Kidney epithelial cell (primary cell): ENCODE results near the gene GATA5. TPM values are rescaled to one million over a fixed set of nuclear protein-coding genes. Genes with fewer than 3 reads are reported as not detected.
"Not testable (repeated sequence)": the region's sequence is repeated elsewhere in the genome, so short reads cannot be mapped to it uniquely, and the experiment has no call there.

Experiments used
- DNase-seq: peaks from one replicate; pipeline ENCODE4 v3.0.0-alpha.2; 2010; ENCODE audit warnings: low read depth
- H3K27me3 ChIP-seq: 2 replicates; pipeline ENCODE4 v1.6.0; 2011; ENCODE audit warnings: low read length; ENCODE audit not compliant: control insufficient read depth, insufficient read depth
- H3K36me3 ChIP-seq: 2 replicates; pipeline ENCODE4 v1.5.1; 2011; ENCODE audit warnings: low read length; ENCODE audit not compliant: control insufficient read depth, insufficient read depth
- H3K4me3 ChIP-seq: 2 replicates; pipeline ENCODE4 v1.5.1; 2011; ENCODE audit warnings: low read depth, mild to moderate bottlenecking, control low read depth, low read length
- total RNA-seq: library from RNA; depleted of rRNA; stranded (reverse); fragments of >200 nt; gene quantifications from 2 replicates; pipeline ENCODE4 v1.2.3, GENCODE V29; 2015
- TF ChIP-seq, protein P1 (sequence below): IDR thresholded peaks from 2 replicates; pipeline ENCODE4 v1.5.1; 2011; ENCODE audit warnings: mild to moderate bottlenecking, moderate library complexity, low read length, control low read depth, inconsistent platforms; ENCODE audit not compliant: insufficient read depth, poor library complexity, severe bottlenecking

Gene GATA5
- total RNA-seq, 1 donor from 2014 or later: not detected

- DNase-seq: no peak
Observed at GRCh38 chr20:62493886-62494285, 18.1 kb upstream of the GATA5 start.

GRCh38 chr20:62493253-62493885, 17.6 kb upstream of the GATA5 start:
- no peak for DNase-seq
- no peak overlapping the region for H3K4me3 ChIP-seq
- TF ChIP-seq, protein P1, sequence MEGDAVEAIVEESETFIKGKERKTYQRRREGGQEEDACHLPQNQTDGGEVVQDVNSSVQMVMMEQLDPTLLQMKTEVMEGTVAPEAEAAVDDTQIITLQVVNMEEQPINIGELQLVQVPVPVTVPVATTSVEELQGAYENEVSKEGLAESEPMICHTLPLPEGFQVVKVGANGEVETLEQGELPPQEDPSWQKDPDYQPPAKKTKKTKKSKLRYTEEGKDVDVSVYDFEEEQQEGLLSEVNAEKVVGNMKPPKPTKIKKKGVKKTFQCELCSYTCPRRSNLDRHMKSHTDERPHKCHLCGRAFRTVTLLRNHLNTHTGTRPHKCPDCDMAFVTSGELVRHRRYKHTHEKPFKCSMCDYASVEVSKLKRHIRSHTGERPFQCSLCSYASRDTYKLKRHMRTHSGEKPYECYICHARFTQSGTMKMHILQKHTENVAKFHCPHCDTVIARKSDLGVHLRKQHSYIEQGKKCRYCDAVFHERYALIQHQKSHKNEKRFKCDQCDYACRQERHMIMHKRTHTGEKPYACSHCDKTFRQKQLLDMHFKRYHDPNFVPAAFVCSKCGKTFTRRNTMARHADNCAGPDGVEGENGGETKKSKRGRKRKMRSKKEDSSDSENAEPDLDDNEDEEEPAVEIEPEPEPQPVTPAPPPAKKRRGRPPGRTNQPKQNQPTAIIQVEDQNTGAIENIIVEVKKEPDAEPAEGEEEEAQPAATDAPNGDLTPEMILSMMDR: no peak

More at GRCh38 chr20:62493886-62494285, 18.1 kb upstream of the GATA5 start:
- Histone ChIP-seq H3K36me3 (no peaks in the 10 kb centered on the region), H3K4me3 (no peak overlapping the region), H3K27me3 (peaks cover 13% of the 10 kb centered on the region)
- TF ChIP-seq, protein P1: no peak

DNA sequence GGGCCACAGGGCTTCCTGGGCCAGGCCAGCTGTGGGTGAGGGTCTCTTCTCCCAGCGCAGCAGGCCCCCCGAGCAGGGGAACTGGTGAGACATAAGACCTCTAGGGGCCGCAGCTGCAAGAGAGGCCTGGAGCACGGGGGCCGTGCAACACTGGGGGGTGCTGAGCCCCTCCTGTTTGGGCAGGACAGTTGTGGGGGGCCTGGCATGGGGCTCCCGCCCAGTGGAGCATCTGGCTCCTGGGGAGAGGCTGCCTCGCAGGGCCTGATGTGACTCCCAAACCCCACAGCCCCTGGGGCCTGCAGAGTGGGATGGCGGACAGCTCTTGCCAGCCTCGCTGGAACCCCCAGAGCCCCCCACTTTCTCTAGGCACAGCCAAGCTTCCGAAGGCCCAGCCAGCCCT, 16.9 kb upstream of the GATA5 start:
- H3K36me3 ChIP-seq: no peaks in the 10 kb centered on the region
- DNase-seq: no peak
- TF ChIP-seq, protein P1: no peak
- H3K27me3 ChIP-seq: peaks cover 23% of the 10 kb centered on the region
- H3K4me3 ChIP-seq: no peak overlapping the region

More at GRCh38 chr20:62493253-62493885, 17.6 kb upstream of the GATA5 start:
- Histone ChIP-seq H3K36me3 (no peaks in the 10 kb centered on the region), H3K27me3 (peaks cover 16% of the 10 kb centered on the region)

DNA sequence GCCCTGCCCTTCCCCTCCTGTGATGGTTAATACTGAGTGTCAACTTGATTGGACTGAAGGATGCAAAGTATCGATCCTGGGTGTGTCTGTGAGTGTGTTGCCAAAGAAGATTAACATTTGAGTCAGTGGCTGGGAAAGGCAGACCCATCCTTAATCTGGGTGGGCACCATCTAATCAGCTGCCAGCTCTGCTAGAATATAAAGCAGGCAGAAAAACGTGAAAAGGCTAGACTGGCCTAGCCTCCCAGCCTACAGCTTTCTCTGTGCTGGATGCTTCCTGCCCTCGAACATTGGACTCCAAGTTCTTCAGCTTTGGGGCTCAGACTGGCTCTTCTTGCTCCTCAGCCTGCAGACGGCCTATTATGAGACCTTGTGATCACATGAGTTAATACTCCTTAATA, 15.0 kb upstream of the GATA5 start:
- not testable (repeated sequence) for DNase-seq

GRCh38 chr20:62489932-62490263, 14.1 kb upstream of the GATA5 start:
- no peak overlapping the region for H3K4me3 ChIP-seq
- TF ChIP-seq, protein P1: no peak
- H3K36me3 ChIP-seq: no peaks in the 10 kb centered on the region
- peaks cover 35% of the 10 kb centered on the region for H3K27me3 ChIP-seq
- DNase-seq: no peak

More for the DNA sequence above, 15.0 kb upstream of the GATA5 start:
- H3K27me3 ChIP-seq: peaks cover 30% of the 10 kb centered on the region
- H3K4me3 ChIP-seq, H3K36me3 ChIP-seq: not testable (repeated sequence)

DNA sequence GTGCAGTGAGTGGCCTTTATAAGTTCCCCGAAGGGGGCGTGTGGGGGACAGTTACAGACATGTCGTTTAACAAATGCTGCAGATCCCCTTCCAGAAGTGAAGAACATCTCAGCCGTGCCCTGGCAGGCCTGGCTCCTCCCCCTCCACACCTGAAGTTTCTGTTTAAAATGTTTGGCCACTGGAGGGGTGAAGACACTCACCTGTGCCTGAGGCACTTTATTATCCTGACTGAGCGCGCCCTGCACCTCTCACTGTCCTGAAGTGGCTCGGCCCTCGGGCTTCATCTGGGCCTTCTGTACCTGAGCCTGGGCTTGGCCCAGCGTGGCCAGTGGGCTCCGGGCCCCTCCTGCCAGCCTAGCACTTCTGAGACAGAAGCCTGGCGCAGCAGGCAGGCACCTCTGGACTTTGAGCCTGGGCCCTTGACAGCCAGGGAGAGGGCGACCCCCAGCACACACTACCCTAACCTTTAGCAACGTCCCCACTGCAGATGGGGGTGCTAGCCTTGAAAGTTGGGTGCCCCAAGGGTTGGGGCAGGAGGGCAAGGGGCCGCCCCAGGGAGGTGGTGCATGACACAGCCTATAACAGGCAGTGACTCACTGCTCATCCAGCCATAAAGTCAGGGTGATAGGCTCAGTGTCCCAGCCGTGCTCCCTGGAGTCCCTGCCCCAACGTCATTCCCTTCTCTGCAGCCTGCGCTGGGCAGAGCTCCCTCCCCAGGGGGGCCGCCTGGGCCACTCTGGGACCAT, 13.6 kb upstream of the GATA5 start:
- Histone ChIP-seq H3K36me3 (no peaks in the 10 kb centered on the region), H3K27me3 (peaks cover 40% of the 10 kb centered on the region), H3K4me3 (no peak overlapping the region)
- TF ChIP-seq, protein P1: no peak
- peak; percentile 39 for DNase-seq
